ENCODE results near the gene USP30.

DNA sequence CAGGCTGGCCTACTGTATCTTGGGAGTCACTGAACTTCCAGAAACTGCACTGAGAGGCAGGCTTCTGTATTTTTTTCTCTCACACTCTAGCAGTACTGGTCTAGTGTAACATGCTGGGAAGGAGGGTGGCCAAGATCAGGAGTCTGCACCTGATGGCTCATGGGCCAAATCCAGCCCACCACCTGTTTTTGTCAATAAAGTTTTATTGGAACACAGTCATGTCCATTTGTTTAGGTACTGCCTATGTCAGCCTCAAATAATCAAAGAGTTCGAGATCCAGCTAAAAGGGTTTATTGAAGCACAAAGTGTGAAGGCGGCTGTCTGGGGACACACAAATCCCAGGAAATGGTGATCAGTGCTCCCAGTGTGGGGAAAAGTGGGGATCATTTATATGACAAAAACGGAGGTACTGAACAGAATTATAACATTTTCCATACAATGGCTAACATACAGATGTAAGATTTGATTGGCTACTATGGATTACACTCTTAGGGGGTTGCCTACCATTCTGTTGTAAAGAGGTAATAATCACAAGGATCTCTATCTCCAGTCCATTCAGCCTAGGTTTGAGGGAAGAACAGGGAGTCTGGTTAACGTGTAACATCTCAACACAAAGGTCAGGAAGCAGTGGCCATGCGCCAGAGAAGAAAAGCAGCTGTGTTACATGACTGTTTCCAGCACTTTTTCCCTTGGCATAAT lies 12.9 kb downstream of the USP30 start:
- TF ChIP-seq CTCF (IDR thresholded peaks at IDR 0.05) = no peak
- no peak for TF ChIP-seq POLR2AphosphoS5 (IDR thresholded peaks at IDR 0.05)

Data from breast epithelium (tissue), 3 donors.